Measurements from ENCODE around the gene PLAC8L1.

DNA sequence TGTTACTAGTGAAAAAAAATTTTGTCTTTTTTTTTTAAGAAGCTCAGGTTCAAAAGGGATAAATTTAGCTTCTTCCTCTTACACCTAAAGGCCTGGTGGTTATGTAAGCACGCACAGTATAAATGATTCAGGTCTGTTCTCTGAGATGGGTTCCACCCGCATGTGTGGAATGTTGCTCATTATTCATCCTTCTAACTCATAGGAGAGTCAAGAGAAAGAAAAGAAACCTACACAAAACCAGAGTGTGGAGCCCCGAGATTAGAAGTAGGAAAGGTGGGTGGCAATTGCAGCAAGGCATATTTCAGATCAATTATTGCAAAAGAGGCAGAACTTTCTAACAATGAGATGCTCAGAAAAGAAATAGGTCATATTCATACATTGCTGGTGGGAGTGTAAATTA, 13.5 kb downstream of the PLAC8L1 start:
- TF ChIP-seq, protein P1, sequence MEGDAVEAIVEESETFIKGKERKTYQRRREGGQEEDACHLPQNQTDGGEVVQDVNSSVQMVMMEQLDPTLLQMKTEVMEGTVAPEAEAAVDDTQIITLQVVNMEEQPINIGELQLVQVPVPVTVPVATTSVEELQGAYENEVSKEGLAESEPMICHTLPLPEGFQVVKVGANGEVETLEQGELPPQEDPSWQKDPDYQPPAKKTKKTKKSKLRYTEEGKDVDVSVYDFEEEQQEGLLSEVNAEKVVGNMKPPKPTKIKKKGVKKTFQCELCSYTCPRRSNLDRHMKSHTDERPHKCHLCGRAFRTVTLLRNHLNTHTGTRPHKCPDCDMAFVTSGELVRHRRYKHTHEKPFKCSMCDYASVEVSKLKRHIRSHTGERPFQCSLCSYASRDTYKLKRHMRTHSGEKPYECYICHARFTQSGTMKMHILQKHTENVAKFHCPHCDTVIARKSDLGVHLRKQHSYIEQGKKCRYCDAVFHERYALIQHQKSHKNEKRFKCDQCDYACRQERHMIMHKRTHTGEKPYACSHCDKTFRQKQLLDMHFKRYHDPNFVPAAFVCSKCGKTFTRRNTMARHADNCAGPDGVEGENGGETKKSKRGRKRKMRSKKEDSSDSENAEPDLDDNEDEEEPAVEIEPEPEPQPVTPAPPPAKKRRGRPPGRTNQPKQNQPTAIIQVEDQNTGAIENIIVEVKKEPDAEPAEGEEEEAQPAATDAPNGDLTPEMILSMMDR (IDR thresholded peaks at IDR 0.05): no peak
- TF ChIP-seq POLR2AphosphoS5 (IDR thresholded peaks at IDR 0.05; ENCODE audit: low read depth, low read length): no peak
- TF ChIP-seq, protein P2, sequence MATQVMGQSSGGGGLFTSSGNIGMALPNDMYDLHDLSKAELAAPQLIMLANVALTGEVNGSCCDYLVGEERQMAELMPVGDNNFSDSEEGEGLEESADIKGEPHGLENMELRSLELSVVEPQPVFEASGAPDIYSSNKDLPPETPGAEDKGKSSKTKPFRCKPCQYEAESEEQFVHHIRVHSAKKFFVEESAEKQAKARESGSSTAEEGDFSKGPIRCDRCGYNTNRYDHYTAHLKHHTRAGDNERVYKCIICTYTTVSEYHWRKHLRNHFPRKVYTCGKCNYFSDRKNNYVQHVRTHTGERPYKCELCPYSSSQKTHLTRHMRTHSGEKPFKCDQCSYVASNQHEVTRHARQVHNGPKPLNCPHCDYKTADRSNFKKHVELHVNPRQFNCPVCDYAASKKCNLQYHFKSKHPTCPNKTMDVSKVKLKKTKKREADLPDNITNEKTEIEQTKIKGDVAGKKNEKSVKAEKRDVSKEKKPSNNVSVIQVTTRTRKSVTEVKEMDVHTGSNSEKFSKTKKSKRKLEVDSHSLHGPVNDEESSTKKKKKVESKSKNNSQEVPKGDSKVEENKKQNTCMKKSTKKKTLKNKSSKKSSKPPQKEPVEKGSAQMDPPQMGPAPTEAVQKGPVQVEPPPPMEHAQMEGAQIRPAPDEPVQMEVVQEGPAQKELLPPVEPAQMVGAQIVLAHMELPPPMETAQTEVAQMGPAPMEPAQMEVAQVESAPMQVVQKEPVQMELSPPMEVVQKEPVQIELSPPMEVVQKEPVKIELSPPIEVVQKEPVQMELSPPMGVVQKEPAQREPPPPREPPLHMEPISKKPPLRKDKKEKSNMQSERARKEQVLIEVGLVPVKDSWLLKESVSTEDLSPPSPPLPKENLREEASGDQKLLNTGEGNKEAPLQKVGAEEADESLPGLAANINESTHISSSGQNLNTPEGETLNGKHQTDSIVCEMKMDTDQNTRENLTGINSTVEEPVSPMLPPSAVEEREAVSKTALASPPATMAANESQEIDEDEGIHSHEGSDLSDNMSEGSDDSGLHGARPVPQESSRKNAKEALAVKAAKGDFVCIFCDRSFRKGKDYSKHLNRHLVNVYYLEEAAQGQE (IDR thresholded peaks at IDR 0.05; ENCODE audit: insufficient read depth in 1 of 2, low read depth in 2 of 2, low read length in 1 of 2): no peak
- no peak for TF ChIP-seq SIN3A (IDR thresholded peaks at IDR 0.05; ENCODE audit: borderline replicate concordance, insufficient read depth, low read depth, low read length)
- TF ChIP-seq TCF7L2 (IDR thresholded peaks at IDR 0.05; ENCODE audit: low read depth, low read length): no peak

Measured in Panc1 (cell line).